Hematopoietic multipotent progenitor cell (in vitro differentiated cells): ENCODE measurements around the gene PHF20. TPM values are rescaled to one million over a fixed set of nuclear protein-coding genes. Genes with fewer than 3 reads are reported as not detected.
"Not testable (repeated sequence)": the region's sequence is repeated elsewhere in the genome, so short reads cannot be mapped to it uniquely, and the experiment has no call there.

Source experiments
- DNase-seq, 3 donors: peaks; one replicate each; pipeline ENCODE4 v3.0.0-alpha.2; 2011 to 2015; ENCODE audit warnings: low read depth in 2 of 3, low spot score in 2 of 3
- total RNA-seq: library from RNA; depleted of rRNA; stranded (reverse); fragments of >200 nt; gene quantifications from one replicate; pipeline ENCODE4 v1.2.3, GENCODE V29; 2012

The PHF20 gene
- total RNA-seq, 1 donor, result 42.3 TPM

DNA sequence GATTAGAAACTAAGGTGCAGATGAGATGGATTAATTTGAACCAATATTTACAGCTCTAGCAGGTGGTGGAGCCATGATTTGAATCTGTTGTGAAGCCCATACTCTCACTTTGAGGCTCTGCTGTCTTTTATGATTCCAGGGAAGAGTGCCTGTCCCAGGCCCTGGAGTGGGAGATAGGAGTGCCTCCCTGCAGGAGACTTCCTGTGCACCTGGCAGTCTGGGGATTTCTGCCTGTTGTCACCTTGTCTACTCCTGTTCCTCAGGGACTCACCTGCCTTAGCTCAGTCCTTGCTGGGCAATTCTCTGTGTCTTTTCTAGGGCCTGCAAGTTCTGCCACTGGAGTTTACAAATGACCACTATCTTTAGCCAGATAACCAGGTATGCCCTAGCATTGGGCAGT, 136.2 kb downstream of the PHF20 start:
- no peak for DNase-seq

DNA sequence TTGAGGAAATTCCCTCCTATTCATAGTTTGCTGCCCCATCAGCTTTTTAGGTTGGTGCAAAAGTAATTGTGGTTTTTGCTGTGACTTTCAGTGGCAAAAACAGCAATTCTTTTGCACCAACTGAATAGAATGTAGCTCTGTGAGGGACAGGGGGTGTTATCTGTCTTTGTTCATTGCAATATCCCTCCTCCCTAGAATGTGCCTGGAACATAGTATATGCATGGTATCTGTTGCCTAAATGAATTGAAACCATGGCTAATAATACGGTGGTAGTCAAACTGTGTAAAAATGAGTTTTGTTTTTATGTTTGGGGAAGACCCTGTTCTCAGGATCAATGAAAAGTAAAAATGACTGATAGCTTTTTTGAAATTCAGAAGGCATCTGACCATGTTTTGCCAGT, 137.4 kb downstream of the PHF20 start:
- no peak for DNase-seq

DNA sequence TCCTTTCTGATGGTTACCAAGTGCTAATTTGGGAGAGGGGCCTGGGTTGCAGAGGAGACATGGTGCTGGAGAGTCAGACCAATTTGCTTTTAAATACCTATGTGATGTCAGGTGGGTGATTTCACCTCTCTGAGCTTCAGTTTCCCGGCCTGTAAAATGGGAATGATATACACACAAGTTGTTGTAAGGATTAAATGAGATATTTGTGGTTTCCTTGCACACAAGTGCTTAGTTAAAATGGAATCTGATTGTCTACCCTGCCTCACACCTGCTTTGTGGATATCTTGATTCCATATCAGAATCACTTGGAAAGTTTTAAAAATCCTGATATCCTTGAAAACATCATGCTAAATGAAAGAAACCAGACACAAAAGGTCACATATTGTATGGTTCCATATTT, 138.0 kb downstream of the PHF20 start:
- DNase-seq, result no peak

GRCh38 chr20:35910254-35910653, 138.4 kb downstream of the PHF20 start:
- DNase-seq, result no peak

DNA sequence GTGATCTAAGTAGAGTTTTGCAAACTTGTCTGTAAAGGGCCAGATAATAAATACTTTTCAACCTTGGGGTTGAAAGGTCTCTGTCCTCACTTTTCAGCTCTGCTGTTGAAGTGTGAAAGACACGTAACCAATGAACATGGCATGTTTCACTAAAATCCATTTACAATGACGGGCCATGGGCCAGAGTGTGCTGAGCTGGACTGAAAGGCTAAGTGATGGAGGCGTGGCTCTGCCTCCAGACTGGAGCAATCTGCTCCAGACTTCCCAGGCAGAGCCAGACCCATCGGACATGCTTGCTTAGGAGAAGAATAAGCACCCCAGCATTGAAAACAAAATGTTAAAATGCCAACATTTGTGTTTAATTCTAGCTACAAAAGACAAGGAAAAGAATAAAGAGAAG, 141.1 kb downstream of the PHF20 start:
- DNase-seq, result no peak

DNA sequence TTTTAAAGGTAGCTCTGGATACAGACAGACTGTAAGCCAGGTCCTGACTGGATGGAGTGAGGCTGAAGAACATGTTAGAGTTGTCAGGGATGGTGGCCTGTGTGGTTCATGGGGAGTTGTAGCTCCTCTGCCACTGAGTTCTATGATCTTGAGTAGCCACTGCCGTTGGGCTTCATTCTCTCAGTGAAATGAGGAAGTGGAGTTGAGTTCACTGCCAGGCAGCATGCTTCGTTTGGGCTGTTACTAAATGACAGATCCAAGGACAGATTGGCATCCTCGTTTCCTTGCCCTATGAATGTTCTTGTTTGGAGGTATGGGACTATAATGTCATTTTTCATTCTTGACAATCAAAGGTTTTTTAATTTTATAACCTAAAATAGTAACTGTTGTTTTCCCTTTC, 145.3 kb downstream of the PHF20 start:
- DNase-seq, result peak in 1 of 3 donors; percentile 56

GRCh38 chr20:35918021-35918420, 146.2 kb downstream of the PHF20 start:
- no peak for DNase-seq

DNA sequence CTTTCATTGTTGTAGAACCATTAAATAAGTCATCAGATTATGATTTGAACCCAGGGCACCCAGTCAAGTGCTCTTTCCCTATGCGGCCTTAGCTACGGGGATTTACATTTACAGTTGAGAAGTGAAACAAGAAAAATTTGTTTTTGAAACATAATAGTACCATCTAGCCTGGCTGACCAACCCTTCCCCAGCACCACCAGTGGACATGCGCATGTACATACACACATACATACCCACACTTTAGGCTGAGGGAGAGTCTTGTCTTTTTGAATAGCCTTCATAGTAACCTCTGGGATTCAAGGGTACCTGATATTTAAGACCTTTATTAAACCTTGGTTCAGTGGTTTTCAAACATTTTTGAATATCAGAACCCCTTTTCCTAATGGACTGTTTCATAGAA, 148.7 kb downstream of the PHF20 start:
- no peak for DNase-seq

- DNase-seq, result no peak
Measured at GRCh38 chr20:35929301-35929700, 157.5 kb downstream of the PHF20 start.

DNA sequence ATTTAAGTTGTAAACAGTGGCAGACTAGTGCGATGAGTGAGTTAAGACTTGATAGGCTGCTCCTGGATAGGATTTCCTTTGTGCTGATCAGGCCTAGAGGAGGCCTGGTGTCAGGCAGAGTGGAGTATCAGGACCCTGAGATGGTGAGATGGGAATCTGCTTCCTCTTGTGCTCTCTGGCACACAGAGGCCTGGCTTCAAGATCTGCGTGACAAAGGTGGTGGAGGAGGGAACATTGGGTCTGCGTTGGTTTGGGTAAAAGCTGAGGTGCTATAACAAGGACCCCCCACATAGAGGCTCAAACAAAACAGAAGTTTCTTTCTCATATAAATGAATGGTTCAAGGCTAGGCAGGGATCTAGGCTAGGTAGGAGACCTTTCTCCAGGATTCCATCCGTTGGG, 162.2 kb downstream of the PHF20 start:
- no peak for DNase-seq

DNA sequence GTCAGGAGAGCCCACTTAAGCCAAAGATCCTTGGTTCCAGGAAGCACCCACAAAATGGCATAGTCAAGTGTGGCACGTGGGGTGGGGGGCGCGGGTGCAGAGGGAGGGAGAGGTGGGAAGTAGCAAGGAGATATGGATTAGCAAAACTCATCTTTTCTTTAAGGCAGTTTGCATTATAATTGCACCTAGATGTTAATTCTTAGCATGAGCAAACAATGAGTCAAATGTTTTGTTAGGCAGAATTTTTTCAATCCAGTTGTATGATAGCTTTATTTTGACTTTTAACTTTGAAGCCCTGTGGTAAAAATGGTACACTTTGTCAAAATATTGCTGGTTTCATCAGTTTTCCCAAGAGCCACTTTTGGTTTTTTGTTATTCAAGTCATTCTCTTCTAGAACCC, 167.4 kb downstream of the PHF20 start:
- no peak for DNase-seq

- DNase-seq, result no peak
Measured at GRCh38 chr20:35941620-35942019, 169.8 kb downstream of the PHF20 start.

GRCh38 chr20:35942243-35942642, 170.4 kb downstream of the PHF20 start:
- no peak for DNase-seq

- peak in 2 of 3 donors; percentile 58 to 73 for DNase-seq
Measured at GRCh38 chr20:35947489-35947888, 175.7 kb downstream of the PHF20 start.

- no peak for DNase-seq
Measured at GRCh38 chr20:35947907-35948306, 176.1 kb downstream of the PHF20 start.

DNA sequence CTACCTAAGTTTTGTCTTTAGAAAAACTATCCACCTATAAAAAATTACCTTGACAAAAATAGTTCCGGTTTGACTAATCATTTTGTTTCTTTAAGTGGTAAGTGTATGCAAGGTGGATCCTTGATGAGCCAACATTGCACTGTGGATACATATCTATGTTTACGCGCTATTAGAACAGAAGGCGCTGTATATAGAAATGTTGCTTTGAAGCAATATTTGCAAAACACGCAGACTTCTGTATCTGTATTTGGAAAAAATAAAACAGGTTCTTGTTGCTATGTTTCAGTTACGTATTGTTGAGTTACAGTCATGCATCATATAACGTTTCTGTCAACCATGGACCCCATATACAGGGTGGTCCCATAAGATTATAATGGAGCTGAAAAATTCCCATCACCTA, 178.3 kb downstream of the PHF20 start:
- DNase-seq, result no peak

GRCh38 chr20:35952080-35952479, 180.3 kb downstream of the PHF20 start:
- not testable (repeated sequence) for DNase-seq

- DNase-seq, result peak in 2 of 3 donors; percentile 26 to 62
Measured at GRCh38 chr20:35952480-35953386, 180.9 kb downstream of the PHF20 start.

- DNase-seq, result peak; percentile 57 to 65 (median 60)
Measured at GRCh38 chr20:35953387-35954199, 181.8 kb downstream of the PHF20 start.

- peak; percentile 97 to 98 (median 97) for DNase-seq
Measured at GRCh38 chr20:35954200-35954906, 182.5 kb downstream of the PHF20 start, which contains the start of gene SCAND1. Gene SCAND1 (minus strand): TSS chr20:35954502. CDS start chr20:35954284, 218 bp downstream.

GRCh38 chr20:35954907-35955251, 183.1 kb downstream of the PHF20 start:
- DNase-seq, result peak; percentile 28 to 68 (median 45)
